Measurements from ENCODE around the gene ZP1. TPM values are rescaled to one million over a fixed set of nuclear protein-coding genes. Genes with fewer than 3 reads are reported as not detected.

Gene ZP1
- total RNA-seq, 2 experiments from 2014 or later = not detected

- ChIA-PET CTCF (interaction anchor here (0.8 to 5.2 kb wide), 4 partner anchors 9 to 59 kb away, joined by 3 to 51 read pairs (median 13); no protein-coding TSS in a partner anchor), POLR2A (interaction anchor here (0.9 to 3.5 kb wide), 4 partner anchors 51 to 280 kb away, joined by 3 to 23 read pairs (median 6); partner anchors contain the start of gene PRPF19)
- ATAC-seq (no peak), DNase-seq (no peak)
- H3K4me1 Mint-ChIP-seq (ENCODE audit: low read depth) = peaks cover 34% of the 10 kb centered on the region
- H3K4me3 Mint-ChIP-seq = peak overlapping the region; percentile 75
- H3K27ac Mint-ChIP-seq = peak overlapping the region; percentile 94
- no peaks in the 10 kb centered on the region for H3K27me3 Mint-ChIP-seq
- H3K9me3 Mint-ChIP-seq = no peaks in the 10 kb centered on the region
- intact Hi-C loops (cut with micrococcal nuclease) = no loop called here
- H3K36me3 Mint-ChIP-seq (ENCODE audit: low read depth) = peaks cover 28% of the 10 kb centered on the region
- TF ChIP-seq CTCF (IDR thresholded peaks at IDR 0.05) = no peak
Measured at GRCh38 chr11:60840470-60841430, 26.6 kb upstream of the ZP1 start.

GRCh38 chr11:60841797-60842667, 25.3 kb upstream of the ZP1 start, which contains the start of gene CCDC86:
Gene CCDC86, plus strand, starts transcription at chr11:60842113. Its CDS starts 12 bp downstream, at chr11:60842125.
- ChIA-PET POLR2A (interaction anchor here (0.6 to 3.5 kb wide), 4 partner anchors 9 to 551 kb away, joined by 3 to 23 read pairs (median 4); no protein-coding TSS in a partner anchor), CTCF (interaction anchor here (1.6 to 5.2 kb wide), 4 partner anchors 11 to 58 kb away, joined by 8 to 51 read pairs (median 16); no protein-coding TSS in a partner anchor)
- DNase-seq (peak; percentile 96), ATAC-seq (peak; percentile 98)
- Mint-ChIP-seq H3K36me3 (ENCODE audit: low read depth) (peaks cover 31% of the 10 kb centered on the region), H3K4me3 (peak within 1 kb of the TSS; percentile 75), H3K4me1 (ENCODE audit: low read depth) (peaks cover 38% of the 10 kb centered on the region), H3K9me3 (no peaks in the 10 kb centered on the region), H3K27me3 (no peaks in the 10 kb centered on the region), H3K27ac (peak within 1 kb of the TSS; percentile 94)
- TF ChIP-seq CTCF (IDR thresholded peaks at IDR 0.05) = no peak
- intact Hi-C loops (cut with micrococcal nuclease) = no loop called here

- ChIA-PET POLR2A (interaction anchor here (0.6 to 3.5 kb wide), 6 partner anchors 8 to 550 kb away, joined by 3 to 23 read pairs (median 4); partner anchors contain the start of gene TMEM109), CTCF (interaction anchor here (2.7 to 5.2 kb wide), 3 partner anchors 12 to 57 kb away, joined by 14 to 51 read pairs (median 18); no protein-coding TSS in a partner anchor)
- H3K27me3 Mint-ChIP-seq = no peaks in the 10 kb centered on the region
- H3K9me3 Mint-ChIP-seq = no peaks in the 10 kb centered on the region
- peaks cover 36% of the 10 kb centered on the region for H3K4me1 Mint-ChIP-seq (ENCODE audit: low read depth)
- peak overlapping the region; percentile 94 for H3K27ac Mint-ChIP-seq
- peak; percentile 19 for DNase-seq
- peak overlapping the region; percentile 75 for H3K4me3 Mint-ChIP-seq
- no peak for ATAC-seq
- intact Hi-C loops (cut with micrococcal nuclease) = no loop called here
- H3K36me3 Mint-ChIP-seq (ENCODE audit: low read depth) = peaks cover 38% of the 10 kb centered on the region
- no peak for TF ChIP-seq CTCF (IDR thresholded peaks at IDR 0.05)
Measured at GRCh38 chr11:60842668-60843600, 24.4 kb upstream of the ZP1 start.

Data from activated CD8-positive, alpha-beta T cell treated with anti-CD3 and anti-CD28 coated beads for 36 hours (primary cell).